OCI-LY1 (cell line): ENCODE results near the gene CTXND2.

Experiments used
- H2AFZ ChIP-seq: fragments of 200-600 bp; sonication (generic), shearing (Covaris generic); 2 replicates; pipeline ENCODE4 v1.6.0; 2014; ENCODE audit warnings: antibody characterized with exemption, mild to moderate bottlenecking, low read length
- H3F3A ChIP-seq: fragments of 200-600 bp; sonication (generic), shearing (Covaris generic); 2 replicates; pipeline ENCODE4 v1.6.0; 2014; ENCODE audit warnings: mild to moderate bottlenecking, antibody characterized with exemption, low read length, moderate library complexity; ENCODE audit not compliant: insufficient read depth
- H3K27ac ChIP-seq: fragments of 200-600 bp; sonication (generic); 2 replicates; pipeline ENCODE4 v1.5.1; 2014; ENCODE audit warnings: low read length, mixed run types, mild to moderate bottlenecking, low read depth; ENCODE audit not compliant: poor library complexity, severe bottlenecking
- H3K27me3 ChIP-seq: fragments of 200-600 bp; sonication (generic); 2 replicates; pipeline ENCODE4 v1.6.0; 2014; ENCODE audit warnings: antibody characterized with exemption, mild to moderate bottlenecking, low read length, moderate library complexity; ENCODE audit not compliant: insufficient read depth
- H3K36me3 ChIP-seq: fragments of 200-600 bp; sonication (generic); 2 replicates; pipeline ENCODE4 v1.6.1; 2014; ENCODE audit warnings: mild to moderate bottlenecking, antibody characterized with exemption, low read length, moderate library complexity, mixed read lengths; ENCODE audit not compliant: insufficient read depth
- H3K4me1 ChIP-seq: fragments of 200-600 bp; sonication (generic); 2 replicates; pipeline ENCODE4 v1.5.1; 2014; ENCODE audit warnings: mild to moderate bottlenecking, low read length, moderate library complexity; ENCODE audit not compliant: insufficient read depth, severe bottlenecking
- H3K4me2 ChIP-seq: fragments of 200-600 bp; sonication (generic), shearing (Covaris generic); 2 replicates; pipeline ENCODE4 v1.6.1; 2014; ENCODE audit warnings: low read length
- H3K4me3 ChIP-seq: fragments of 200-600 bp; sonication (generic); 2 replicates; pipeline ENCODE4 v1.5.1; 2014; ENCODE audit warnings: low read length, low read depth, mild to moderate bottlenecking, mixed read lengths; ENCODE audit not compliant: poor library complexity, severe bottlenecking
- H3K79me2 ChIP-seq: fragments of 200-600 bp; shearing (Covaris generic); 2 replicates; pipeline ENCODE4 v1.6.1; 2016; ENCODE audit warnings: mixed run types, low read length, mixed read lengths; ENCODE audit not compliant: insufficient read depth
- H3K9ac ChIP-seq: fragments of 200-600 bp; sonication (generic), shearing (Covaris generic); 2 replicates; pipeline ENCODE4 v1.6.1; 2014; ENCODE audit warnings: mild to moderate bottlenecking, low read length, mixed read lengths
- H3K9me2 ChIP-seq: fragments of 200-600 bp; sonication (generic), shearing (Covaris generic); 2 replicates; pipeline ENCODE4 v1.6.1; 2014; ENCODE audit warnings: low read depth, mild to moderate bottlenecking, low read length, mixed read lengths
- H3K9me3 ChIP-seq: fragments of 200-600 bp; shearing (Covaris generic); 2 replicates; pipeline ENCODE4 v1.6.1; 2014; ENCODE audit warnings: low read length, mixed read lengths
- H4K20me1 ChIP-seq: fragments of 200-600 bp; sonication (generic), shearing (Covaris generic); 2 replicates; pipeline ENCODE4 v1.6.0; 2016; ENCODE audit warnings: mild to moderate bottlenecking, low read length; ENCODE audit not compliant: insufficient read depth
- CTCF ChIP-seq: fragments of 200-600 bp; sonication (generic), shearing (Covaris generic); IDR thresholded peaks from 2 replicates; pipeline ENCODE4 v1.5.1; 2017; ENCODE audit warnings: mild to moderate bottlenecking, antibody characterized with exemption, low read length, moderate library complexity, mixed read lengths
- EZH2 ChIP-seq: fragments of 200-600 bp; sonication (generic), shearing (Covaris generic); IDR thresholded peaks from 2 replicates; pipeline ENCODE4 v1.8.0; 2017; ENCODE audit warnings: borderline replicate concordance, mixed run types, mild to moderate bottlenecking, antibody characterized with exemption, low read length, moderate library complexity, mixed read lengths

CTXND2 gene

GRCh38 chr1:150944856-150945255 is 57.9 kb downstream of the CTXND2 start:
- Histone ChIP-seq H3K27me3 (no peaks in the 10 kb centered on the region), H3K9me3 (no peaks in the 10 kb centered on the region), H3K4me1 (no peaks in the 10 kb centered on the region), H3K9me2 (no peaks in the 10 kb centered on the region), H3K36me3 (peaks cover 91% of the 10 kb centered on the region), H3K4me2 (no peak overlapping the region), H4K20me1 (no peaks in the 10 kb centered on the region), H3K4me3 (no peak overlapping the region), H2AFZ (no peak overlapping the region), H3K9ac (no peak overlapping the region), H3F3A (no peaks in the 10 kb centered on the region), H3K27ac (no peak overlapping the region), H3K79me2 (no peaks in the 10 kb centered on the region)
- TF ChIP-seq CTCF (no peak), EZH2 (no peak)

GRCh38 chr1:150954708-150955107 is 67.8 kb downstream of the CTXND2 start:
- no peak for TF ChIP-seq CTCF
- TF ChIP-seq EZH2: no peak
- Histone ChIP-seq H3F3A (no peaks in the 10 kb centered on the region), H3K79me2 (no peaks in the 10 kb centered on the region), H3K9me2 (no peaks in the 10 kb centered on the region), H3K4me3 (no peak overlapping the region), H3K4me2 (no peak overlapping the region), H3K9me3 (no peaks in the 10 kb centered on the region), H3K4me1 (no peaks in the 10 kb centered on the region), H3K27me3 (no peaks in the 10 kb centered on the region), H3K9ac (no peak overlapping the region), H3K36me3 (peaks cover 84% of the 10 kb centered on the region), H4K20me1 (no peaks in the 10 kb centered on the region), H2AFZ (no peak overlapping the region), H3K27ac (no peak overlapping the region)

DNA sequence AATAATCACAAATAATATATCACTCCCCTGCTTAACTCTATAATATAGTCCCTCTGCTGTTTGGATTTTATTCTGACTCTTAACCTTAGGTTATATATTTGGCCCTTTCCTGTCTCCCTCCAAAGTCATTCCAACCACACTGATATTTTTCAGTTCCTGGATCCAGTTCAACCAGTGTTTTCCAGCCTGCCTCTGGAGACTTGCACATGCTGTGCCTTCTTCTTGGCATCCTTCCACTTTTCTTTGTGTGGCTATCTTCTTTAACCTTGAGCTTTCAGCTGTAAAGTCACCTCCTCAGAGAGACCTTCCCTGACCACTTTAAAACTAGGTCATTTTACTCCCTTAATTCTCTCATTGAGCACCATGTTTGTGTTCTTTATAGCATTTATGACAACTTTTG is 68.3 kb downstream of the CTXND2 start:
- Histone ChIP-seq H3K4me1 (no peaks in the 10 kb centered on the region), H3K9me3 (no peaks in the 10 kb centered on the region), H2AFZ (no peak overlapping the region), H4K20me1 (no peaks in the 10 kb centered on the region), H3K79me2 (no peaks in the 10 kb centered on the region), H3K4me2 (no peak overlapping the region), H3F3A (no peaks in the 10 kb centered on the region), H3K4me3 (no peak overlapping the region), H3K9me2 (no peaks in the 10 kb centered on the region), H3K36me3 (peaks cover 84% of the 10 kb centered on the region), H3K27me3 (no peaks in the 10 kb centered on the region), H3K9ac (no peak overlapping the region), H3K27ac (no peak overlapping the region)
- TF ChIP-seq CTCF: no peak
- TF ChIP-seq EZH2: no peak
